ENCODE results near the gene SLC6A9.

The SLC6A9 gene

DNA sequence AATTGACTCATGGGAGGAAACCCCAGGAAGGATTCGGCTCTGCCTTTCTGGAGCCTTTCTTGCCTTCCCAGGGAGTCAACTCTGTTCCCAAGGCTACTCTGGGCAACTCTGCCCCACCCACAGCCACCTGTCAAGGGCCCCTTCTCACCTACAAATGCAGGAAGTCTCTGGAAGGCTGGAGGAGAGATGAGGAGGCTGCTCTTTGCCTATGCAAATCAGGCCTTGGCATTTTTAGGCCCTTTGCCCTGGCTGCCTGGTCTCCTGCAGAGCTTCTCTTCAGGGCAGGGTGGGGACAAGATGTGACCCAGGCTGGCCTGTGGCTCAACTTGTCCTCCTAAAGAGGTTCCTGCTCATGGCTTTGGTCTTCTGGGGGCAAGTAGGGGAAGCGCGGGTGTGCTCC is 5.4 kb downstream of the SLC6A9 start:
- no peak for DNase-seq

DNA sequence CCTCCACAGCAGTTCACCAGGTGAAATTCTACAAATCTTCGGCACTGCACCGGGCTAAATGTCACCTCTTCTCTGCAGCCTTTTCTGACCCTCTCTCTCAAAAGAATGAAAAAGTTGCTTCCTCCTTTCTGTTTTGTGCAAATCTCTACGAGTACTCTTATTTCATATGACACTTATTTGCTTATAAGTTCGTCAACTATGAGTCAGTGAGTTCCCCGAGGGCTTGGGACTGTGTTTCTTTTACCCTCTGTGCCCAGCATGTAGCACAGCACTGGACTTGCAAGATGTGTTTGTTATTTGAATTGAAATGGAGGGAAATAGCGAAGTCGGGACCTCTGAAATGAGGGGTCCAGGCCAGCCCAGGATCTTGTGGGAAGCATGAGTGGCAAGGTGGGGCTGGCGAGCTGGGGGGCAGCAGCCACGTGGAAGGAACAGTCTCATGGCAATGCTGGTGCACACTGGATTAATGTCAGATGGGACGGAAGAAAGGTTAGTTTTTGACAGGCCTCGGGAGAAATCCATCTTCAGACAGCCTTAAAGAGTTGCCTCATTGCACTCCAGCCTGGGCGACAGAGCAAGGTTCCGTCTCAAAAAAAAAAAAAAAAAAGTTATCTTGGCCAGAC is 6.2 kb downstream of the SLC6A9 start:
- DNase-seq: no peak

DNA sequence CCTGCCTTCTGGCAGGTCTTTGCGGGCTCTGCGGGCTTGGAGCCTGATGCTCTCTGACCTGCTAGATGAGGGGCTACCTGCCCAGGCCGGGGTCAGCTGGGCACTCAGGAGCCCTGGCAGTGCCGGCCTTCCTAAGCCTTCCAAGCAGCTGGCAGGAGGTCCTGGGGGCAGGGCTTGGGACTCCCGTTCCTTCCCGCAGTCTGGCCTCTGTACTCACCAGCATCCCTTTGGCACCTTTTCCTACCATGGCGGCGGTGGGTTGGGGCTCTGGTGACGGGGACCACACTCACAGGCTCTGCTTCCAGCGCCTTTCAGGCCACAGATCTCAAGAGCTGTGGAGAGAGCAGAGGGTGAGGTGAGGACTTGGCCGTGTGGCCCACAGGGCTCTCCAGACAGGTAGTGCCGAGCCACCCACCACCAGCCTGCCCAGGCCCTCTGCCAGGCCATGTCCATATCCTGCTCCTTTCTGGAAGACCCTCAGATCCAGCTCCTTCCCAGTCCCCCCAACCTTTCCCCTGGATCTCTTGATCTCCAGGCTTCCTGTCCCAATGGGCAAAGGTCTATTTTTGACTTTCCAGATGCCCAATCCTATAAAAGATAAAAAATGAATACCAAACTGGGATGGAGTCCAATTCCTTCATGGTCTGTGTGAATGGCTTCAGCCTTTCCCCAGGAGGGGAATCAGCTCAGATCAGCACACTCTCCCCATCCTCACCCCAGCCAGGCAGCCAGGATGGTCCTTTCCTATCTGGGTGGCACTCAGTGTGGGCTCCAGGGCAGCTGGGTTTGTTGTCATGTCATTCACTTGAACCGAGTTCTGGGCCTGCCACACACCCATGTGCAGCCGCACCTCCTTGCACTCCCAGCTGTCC is 7.0 kb downstream of the SLC6A9 start:
- no peak for DNase-seq

DNA sequence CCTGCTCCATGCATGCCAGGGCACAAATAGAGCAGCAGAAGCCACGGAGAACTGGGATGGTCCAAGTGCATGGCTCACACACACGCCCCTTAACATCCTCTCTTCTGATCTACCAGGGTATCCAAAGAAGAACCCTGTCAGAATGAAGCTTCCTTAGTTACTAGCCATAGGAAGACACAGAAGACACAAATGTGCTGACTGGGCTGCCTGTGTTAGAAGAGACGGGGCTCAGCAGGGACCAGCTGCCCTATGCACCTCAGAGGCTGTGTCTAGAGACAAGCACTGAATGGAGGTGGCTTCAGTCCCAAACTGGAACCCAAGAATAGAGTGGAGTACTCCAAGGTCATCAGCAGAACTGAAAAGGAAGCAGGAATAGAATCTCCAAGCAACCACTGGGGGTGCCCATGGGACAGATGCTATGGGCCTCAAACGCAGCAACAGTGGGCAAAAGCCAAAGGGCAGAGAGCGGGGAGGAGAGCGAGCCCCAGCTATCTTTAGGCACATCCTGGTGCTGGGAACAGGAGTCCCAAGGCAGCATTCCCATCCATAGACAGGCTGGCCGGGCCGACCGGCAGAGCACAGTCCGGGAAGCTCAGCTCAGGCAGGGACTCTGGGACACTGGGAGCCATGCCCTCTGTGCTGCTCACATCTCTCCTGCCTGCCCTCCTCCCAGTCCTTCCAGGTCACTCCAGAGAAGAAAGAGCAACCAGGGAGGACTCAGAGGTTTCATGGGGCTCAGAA is 9.5 kb downstream of the SLC6A9 start:
- no peak for DNase-seq

DNA sequence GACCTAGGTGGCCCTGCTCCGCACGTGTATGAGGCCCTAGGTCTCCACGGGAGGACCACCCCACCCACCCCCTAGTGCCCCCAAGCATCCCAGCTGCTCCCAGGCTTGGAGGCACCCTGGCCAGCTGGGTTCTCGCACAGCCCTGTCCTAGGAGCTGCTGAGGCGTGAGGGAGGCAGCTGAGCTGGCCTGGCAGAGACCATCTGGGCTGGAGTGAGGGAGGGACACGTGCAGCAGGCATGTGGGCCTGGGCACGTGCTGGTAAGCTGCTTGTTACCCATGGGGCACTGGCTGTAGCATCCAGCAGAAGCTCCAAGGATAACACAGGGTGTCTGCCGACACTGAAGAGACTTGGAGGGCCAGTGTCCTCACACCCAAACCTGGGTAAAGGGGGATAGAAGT is 10.1 kb downstream of the SLC6A9 start:
- no peak for DNase-seq

DNA sequence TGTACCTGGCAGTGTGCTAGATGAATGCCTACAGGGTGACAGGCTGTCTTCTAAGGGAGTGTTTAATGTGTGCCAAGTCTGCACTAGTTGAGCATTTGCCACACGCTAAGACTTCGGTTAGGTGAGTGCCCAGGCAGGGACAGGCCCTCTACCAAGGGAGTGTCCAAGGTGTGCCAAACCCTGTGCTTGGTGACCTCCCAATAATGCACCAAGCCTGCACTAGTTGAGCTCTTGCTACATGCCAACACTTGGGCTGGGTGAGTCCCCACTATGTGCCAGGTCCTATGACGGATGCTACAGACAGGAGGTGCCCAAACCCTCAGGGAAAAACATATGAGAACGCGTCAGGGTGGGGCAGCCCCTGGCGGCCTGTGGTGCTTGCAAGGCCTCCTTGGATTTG is 10.8 kb downstream of the SLC6A9 start:
- no peak for DNase-seq

DNA sequence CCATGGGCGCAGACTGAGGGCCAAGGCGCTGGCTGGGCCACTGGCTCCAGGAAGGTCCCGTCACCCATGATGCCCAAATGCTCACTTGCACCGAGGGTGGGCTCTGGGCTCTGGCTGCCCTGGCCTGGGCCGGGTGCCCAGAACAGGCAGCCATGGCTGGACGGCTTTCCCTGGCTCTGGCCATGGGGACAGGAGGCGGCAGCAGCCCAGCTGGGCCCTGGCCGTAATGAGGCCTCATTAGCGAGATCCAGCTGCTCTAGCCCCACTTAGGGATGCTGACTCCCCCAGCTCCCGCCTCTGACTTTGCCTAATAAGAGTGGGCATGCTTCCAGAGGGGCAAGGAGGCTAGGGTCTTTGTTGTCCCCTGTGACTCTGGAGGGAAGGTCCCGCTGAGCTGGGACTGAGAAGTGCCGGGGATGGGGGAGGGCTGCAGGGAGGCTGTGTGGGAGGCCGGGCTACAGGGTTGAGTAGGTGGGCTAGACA is 11.8 kb downstream of the SLC6A9 start:
- no peak for DNase-seq

DNA sequence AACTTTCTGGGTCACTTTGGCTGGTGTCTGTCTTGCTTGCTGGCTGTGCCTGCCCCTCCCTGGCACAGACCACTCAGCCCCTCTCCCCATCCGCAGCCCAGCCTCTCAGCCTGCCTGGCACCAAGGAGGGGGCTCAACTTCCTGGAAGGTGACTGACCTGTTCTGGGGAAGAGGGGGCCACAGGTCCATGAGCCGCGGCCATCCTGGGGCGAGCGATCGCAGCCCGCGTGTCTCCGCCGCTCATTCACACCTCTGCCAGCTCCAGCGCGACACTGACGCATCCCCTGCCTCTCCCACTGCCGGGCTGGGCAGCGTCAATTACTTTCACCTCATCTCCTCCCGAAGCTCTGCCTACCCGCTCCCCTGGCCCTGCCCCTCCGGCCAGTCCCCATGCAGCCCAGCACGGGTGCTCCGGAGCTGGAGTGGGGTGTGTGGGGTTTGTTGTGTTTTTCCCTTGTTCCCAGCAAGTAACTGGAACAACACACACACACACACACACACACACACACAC is 14.3 kb downstream of the SLC6A9 start:
- DNase-seq: no peak

DNA sequence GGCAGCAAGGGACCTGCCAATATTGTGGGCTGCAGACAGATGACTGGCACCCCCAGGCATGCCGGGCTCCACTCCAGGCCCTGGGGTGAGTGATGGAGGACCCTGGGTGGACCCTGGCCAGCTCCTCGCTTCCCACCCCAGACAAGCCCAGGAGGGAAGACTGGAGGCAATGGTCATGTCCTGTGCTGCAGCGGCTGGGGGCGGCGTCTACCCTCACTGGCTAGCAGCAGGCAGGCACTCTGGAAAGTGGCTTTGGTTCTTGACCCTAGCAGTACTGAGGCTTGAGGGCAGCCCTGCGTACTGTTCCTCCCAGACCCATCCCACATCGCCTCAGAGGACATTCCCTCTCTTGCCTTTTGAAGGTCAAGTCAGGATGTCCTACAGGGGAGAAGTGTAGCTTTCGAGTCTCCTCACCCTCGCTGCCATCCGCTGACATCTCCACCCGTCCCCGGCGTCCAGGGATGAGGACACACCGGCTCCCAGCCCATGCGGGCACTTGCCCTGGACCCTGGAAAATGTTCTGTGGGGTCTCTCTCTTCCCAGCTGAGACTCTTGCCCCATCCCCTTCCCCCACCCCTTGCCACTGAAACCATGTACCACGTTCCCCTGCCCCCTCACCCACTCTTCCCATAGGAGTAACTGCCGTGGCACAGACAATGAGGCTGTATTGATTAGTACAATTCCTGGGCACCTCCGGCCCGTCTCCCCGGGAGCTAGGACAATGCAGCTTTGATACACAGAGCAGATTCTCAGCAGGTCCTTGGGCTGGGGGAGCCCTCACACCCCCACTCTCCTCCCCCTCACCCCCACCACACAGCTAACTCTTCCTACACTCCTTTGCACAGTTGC is 15.0 kb downstream of the SLC6A9 start:
- DNase-seq: no peak

DNA sequence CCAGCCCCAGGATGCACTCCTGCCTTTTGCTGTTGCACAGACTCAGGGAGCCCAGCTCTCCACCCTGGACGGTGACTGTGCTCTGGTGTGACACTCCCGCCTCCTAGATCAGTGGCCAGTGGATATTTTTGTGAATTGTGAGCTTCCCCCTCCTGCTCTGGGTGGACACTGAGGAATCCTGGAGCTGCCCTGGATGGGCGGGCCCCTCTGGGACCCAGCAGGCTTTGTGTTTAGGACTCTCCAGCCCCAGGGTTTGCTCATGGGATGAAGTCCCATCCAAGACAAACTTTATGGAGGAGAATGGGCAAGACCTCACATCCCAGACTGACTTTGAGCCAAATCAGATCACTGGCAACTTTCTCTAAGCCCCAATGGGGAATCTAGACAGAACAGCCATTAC is 16.1 kb downstream of the SLC6A9 start:
- no peak for DNase-seq

DNA sequence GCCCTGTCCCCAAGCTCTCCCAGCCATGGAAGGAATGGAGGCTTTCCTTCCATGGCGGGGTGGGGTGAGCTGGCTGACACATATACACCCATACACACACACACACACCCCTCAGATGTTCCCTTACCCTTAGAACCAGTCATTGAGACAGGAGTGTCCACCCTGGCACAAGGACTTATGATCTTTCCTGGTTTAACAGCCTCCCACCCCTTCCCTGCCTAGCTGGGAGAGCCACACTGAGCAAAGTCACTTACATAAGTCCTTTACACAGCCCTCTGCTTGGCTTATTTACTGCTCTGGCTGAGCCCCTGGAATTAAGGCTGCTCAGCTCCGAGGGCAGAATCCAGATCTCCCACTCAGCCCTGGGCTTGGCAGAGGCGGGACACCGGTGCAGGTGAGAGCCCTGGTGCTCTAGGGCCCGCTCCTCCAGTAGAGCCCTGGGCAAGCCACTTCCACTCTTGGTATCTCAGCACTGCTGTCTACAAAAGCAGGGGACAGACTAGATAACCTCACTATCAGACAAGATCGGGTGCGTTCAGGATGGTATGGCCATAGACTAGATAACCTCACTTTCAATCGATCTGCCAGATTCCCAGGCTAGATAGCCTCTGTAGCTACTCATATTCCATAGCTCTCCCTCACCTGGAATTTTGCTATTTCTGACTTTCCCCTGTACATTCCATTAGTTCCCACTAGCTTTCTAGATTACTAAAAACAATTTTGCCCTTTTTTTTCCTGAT is 16.7 kb downstream of the SLC6A9 start:
- DNase-seq: no peak

DNA sequence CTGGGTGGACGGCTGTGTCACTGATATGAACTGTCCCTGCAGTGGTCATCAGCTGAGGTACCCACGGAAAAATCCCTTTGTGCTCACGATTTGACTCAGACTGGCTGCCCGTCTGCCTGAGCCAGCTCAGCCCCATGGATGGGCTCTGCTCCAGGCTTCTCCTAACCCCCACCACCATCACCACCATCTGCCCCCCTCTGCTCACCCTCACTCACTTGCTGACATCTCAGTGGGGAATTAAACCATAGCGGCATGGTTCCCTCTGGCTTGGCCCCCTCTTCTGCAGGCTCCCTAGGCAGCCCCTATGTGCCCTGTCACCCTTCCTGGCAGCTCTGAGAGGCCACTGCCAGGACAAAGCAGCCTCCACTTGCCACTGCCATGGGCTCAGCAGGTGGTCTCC is 17.3 kb downstream of the SLC6A9 start:
- no peak for DNase-seq

DNA sequence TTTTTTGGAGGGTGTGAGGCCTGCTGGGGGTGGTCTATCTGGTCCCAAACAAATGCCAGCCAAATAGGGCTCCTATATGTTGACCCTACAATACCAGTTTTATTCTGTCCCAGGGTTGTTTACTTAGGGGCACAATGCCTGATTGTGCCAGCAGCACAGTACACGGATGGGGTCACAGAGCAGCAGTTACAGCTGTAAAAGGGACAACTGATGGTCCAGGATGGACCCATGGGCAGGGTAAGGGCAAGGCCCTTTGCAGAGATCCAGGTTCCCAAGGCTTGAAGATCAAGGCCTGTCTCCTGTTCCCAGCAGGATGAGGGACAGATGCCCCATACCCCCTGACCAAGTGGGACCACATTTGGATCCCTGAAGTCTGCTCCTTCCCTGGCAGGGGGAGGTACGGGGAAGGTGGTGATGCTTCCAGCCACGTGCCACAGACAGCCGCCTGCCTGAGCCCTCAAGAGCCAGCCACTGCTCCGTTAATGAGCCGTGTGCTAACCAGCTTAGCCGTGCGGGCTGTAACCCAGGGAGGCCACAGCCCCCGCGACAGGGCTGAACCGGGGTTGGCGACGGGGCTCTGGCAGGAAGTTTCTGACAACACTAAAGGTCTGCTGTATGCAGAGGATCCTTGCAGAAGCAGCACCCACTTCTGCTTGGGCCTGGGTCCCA is 18.2 kb downstream of the SLC6A9 start:
- DNase-seq: no peak

DNA sequence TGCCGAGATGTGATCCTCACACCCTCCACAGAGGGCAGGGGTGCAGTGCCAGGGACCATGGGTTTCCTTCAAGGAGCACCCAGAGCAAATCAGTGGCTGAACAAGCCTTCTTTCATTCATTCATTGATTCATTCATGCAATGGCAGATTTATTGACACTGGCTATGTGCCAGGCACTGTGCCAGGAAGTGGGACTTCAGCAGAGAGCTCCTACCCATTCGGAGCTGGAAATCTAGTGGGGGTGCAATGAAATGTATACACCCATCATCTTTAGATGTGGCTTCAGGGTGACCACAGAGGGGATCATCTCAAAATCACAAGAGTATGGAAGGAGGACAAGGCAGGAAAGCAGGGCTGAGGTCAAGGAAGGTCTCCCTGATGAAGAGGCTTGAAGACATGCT is 18.9 kb downstream of the SLC6A9 start:
- DNase-seq: no peak

DNA sequence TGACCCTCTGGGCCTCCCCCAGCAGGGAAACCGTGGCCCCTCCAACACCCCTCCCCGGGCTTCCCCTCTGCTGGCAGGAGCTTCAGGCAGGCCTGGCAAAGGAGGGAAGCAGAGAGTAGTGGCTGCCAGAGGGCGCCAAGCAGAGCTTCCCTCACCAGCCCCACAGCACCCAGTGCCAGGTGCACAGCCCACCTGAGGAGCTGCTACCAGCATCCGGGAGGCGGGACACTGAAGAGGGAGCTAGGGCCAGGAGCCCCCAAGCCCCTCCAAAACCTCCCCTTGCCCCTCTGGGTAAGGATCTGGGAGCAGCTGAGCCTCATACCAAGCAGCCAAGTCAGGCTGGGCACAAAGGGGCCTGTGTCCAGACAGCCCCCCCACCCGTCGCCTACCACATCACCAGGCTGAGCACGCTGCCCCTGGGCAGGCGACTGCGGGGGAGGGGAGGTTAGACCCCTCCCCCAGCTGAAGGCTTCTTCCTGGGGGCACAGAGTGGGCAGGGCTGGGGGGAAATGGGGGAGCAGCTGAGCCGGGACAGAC is 20.3 kb downstream of the SLC6A9 start:
- DNase-seq: no peak

DNA sequence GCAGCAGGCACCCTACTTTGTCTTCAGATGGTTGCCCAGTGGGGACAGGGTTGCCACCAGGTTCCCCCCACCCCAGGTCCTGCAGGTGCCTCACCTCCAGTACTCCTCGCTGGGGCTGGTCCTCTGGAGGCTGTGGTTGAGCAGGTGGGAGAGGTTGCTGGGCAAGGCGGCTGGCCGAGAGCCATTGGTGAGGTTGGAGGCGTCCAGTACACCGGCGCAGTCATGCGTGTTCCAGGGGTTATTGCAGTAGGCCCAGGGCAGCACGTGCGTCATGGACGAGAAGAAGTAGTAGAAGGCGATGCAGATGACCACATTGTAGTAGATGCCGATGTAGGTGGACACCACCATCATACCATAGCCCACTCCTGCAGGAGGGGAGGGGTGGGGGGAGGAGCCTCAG is 23.0 kb downstream of the SLC6A9 start:
- no peak for DNase-seq

DNA sequence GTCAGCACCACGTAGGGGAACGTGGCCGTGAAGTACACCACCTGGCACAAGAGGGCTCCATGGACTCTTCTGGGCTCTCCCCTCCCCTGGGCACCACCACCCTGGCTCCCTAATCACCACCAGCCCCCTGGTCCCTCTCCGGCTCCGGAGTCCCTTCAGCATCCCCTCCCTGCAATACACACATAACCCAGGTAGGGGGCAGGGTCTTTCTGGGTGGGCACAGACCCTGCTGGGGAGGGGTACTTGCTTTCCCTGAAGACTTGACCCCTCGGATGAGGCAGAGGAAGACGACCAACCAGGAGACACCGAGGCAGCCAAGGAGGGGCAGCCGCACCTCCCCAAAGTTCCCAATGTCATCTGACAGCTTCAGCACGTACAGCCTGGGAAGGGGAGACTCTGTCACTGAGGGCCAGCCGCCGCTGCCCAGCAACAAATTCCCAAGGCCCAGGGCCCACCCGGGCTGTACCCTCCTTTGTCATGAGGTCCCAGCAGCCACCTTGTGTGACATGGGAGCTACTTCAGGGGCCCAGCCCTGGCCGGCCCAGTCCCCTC is 28.6 kb downstream of the SLC6A9 start:
- no peak for DNase-seq

DNA sequence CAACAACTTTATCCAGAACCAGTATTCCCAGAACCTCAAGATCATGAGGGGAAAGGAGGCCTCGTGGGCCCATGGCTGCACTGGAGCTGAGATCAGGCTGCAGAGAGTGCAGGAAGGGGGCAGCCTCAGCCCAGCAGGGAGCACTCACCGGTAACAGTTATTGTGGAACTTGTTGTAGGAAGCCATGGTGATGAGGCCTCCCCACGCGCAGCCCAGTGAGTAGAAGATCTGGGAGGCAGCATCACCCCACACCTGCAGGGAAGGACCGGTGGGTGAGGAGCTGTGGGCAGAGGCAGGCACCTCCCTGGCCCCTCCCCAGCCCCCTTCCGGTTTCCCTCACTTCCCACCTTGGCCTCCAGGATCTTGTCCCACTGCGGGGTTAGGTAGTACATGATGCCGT is 29.1 kb downstream of the SLC6A9 start:
- no peak for DNase-seq

DNA sequence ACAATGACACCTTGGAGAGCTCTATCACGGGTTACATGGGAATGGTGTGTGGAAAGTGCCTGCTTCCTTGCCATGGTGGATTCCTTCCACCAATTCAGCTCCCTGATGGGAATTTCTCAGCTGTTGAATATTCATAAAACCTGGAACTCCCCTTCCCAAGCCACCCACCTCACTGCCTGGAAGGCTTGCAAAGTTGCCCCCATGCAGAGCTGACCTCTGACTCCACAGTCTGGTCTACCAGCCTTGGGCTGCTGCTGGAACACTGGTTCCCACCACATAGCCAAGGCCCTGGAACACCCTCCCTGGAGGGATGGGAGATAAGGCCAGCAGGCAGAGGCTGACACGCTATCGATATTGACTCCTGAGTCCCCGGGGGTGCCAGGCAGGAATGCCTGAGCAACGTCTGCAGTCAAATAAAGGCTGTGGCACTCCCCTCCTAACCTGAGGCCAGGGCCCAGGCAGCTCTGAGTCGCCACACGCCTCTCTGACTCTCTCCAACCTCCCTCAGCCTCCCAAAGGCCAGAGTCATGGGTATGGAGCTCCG is 31.1 kb downstream of the SLC6A9 start:
- DNase-seq: no peak

DNA sequence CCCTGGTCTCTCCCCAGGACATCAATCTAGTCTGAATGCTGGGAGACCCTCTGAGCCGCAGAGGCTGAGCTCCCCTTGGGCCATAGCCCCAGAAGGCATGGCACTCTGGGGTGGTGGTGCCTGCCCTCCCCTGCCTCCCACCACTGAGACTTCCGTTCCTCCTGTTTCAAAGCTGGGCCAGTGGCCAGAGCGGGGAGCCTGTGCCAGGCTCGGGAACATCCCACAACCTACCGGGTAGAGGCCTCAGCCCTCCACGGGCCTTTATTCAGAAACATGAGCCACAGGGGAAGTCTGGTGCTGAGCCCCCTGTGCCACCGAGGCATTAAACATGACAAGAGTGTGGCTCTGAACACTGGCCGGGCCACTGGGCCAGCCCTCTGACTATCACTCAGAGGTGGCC is 31.8 kb downstream of the SLC6A9 start:
- no peak for DNase-seq

Data from activated CD8-positive, alpha-beta memory T cell treated with anti-CD3 and anti-CD28 coated beads, Interleukin-2, amount 50 U/mL, for 4 hours (primary cell).